Stimulated activated CD8-positive, alpha-beta memory T cell treated with anti-CD3 and anti-CD28 coated beads, Interleukin-7, amount 100 ng/mL, for 1 hour (primary cell): ENCODE data around the gene C17orf100.

Source experiments
- DNase-seq, 2 donors: peaks; one replicate each; pipeline ENCODE4 v3.0.0-alpha.2; 2020; ENCODE audit warnings: low read depth in 2 of 2

C17orf100 gene

GRCh38 chr17:6669479-6670212, 18.1 kb downstream of the C17orf100 start:
- DNase-seq = no peak

GRCh38 chr17:6670571-6670970, 19.0 kb downstream of the C17orf100 start:
- DNase-seq = no peak

GRCh38 chr17:6670999-6671398, 19.4 kb downstream of the C17orf100 start:
- no peak for DNase-seq

GRCh38 chr17:6671431-6671830, 19.9 kb downstream of the C17orf100 start:
- DNase-seq = no peak

- no peak for DNase-seq
Observed at GRCh38 chr17:6674586-6674985, 23.0 kb downstream of the C17orf100 start.

GRCh38 chr17:6675201-6675825, 23.8 kb downstream of the C17orf100 start:
- no peak for DNase-seq

GRCh38 chr17:6676802-6677157, 25.2 kb downstream of the C17orf100 start:
- DNase-seq = no peak

- DNase-seq = no peak
Observed at GRCh38 chr17:6677158-6677831, 25.7 kb downstream of the C17orf100 start.

GRCh38 chr17:6677946-6678345, 26.4 kb downstream of the C17orf100 start:
- no peak for DNase-seq

GRCh38 chr17:6679241-6679640, 27.7 kb downstream of the C17orf100 start:
- DNase-seq = no peak

- no peak for DNase-seq
Observed at GRCh38 chr17:6681176-6681575, 29.6 kb downstream of the C17orf100 start.

- no peak for DNase-seq
Observed at GRCh38 chr17:6681671-6682070, 30.1 kb downstream of the C17orf100 start.

GRCh38 chr17:6682339-6682738, 30.8 kb downstream of the C17orf100 start:
- DNase-seq = no peak

GRCh38 chr17:6683081-6683684, 31.6 kb downstream of the C17orf100 start:
- no peak for DNase-seq

- no peak for DNase-seq
Observed at GRCh38 chr17:6683730-6684459, 32.3 kb downstream of the C17orf100 start.

- DNase-seq = no peak
Observed at GRCh38 chr17:6684460-6684783, 32.9 kb downstream of the C17orf100 start.

- no peak for DNase-seq
Observed at GRCh38 chr17:6684881-6685767, 33.6 kb downstream of the C17orf100 start.

GRCh38 chr17:6686026-6686425, 34.5 kb downstream of the C17orf100 start:
- no peak for DNase-seq

GRCh38 chr17:6688944-6689343, 37.4 kb downstream of the C17orf100 start:
- DNase-seq = no peak

GRCh38 chr17:6690641-6691040, 39.1 kb downstream of the C17orf100 start:
- DNase-seq = no peak

GRCh38 chr17:6691546-6691945, 40.0 kb downstream of the C17orf100 start:
- no peak for DNase-seq
